ENCODE data around the gene ARFGAP1.

DNA sequence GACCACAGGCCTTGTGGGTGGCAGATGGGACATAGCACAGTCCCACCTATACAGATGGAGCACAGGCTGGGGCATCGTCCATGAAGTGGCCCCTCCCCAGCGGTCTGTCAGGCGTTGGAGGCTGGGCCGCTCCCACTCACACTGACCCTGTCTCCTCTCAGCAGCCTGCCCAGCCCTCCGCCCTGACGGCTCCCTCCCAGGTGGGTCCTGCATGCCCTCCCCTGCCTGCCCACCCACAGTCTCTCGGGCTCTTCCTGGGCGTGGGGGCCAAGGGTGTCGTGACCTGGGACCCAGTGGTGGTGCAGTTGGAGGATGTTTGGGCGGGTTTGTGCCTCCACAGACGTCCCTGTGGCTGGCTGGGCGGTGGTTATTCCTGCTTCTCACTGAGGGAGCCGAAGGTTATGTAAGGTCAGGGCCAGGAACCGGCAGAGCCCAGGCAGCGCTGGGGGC is 42.7 kb downstream of the ARFGAP1 start:
- TF ChIP-seq, protein P1, sequence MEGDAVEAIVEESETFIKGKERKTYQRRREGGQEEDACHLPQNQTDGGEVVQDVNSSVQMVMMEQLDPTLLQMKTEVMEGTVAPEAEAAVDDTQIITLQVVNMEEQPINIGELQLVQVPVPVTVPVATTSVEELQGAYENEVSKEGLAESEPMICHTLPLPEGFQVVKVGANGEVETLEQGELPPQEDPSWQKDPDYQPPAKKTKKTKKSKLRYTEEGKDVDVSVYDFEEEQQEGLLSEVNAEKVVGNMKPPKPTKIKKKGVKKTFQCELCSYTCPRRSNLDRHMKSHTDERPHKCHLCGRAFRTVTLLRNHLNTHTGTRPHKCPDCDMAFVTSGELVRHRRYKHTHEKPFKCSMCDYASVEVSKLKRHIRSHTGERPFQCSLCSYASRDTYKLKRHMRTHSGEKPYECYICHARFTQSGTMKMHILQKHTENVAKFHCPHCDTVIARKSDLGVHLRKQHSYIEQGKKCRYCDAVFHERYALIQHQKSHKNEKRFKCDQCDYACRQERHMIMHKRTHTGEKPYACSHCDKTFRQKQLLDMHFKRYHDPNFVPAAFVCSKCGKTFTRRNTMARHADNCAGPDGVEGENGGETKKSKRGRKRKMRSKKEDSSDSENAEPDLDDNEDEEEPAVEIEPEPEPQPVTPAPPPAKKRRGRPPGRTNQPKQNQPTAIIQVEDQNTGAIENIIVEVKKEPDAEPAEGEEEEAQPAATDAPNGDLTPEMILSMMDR (IDR thresholded peaks at IDR 0.05; ENCODE audit: insufficient read depth, low read depth, low read length): no peak
- no peak for TF ChIP-seq EZH2 (IDR thresholded peaks at IDR 0.05; ENCODE audit: insufficient read depth, low read length)
